OCI-LY3 (cell line): ENCODE results near the gene SFI1.
A peak's percentile ranks its signal among the peaks of the same experiment; 100 is the strongest.

Experiments used
- H2AFZ ChIP-seq: fragments of 200-600, 300-600 bp; shearing (Covaris generic); 2 replicates; pipeline ENCODE4 v1.6.0; 2014; ENCODE audit warnings: antibody characterized with exemption, low read depth, low read length
- H3K27ac ChIP-seq: fragments of 200-600, 300-600 bp; sonication (generic); 2 replicates; pipeline ENCODE4 v1.5.1; 2014; ENCODE audit warnings: mild to moderate bottlenecking, low read length, moderate library complexity, mixed read lengths
- H3K27me3 ChIP-seq: fragments of 200-600, 300-600 bp; sonication (generic); 2 replicates; pipeline ENCODE4 v1.6.1; 2014; ENCODE audit warnings: low read depth, low read length, mixed read lengths
- H3K36me3 ChIP-seq: fragments of 200-600, 300-600 bp; sonication (generic); replicated peaks from 2 replicates; pipeline ENCODE3; 2014; ENCODE audit warnings: low read depth, low read length, mixed read lengths
- H3K4me1 ChIP-seq: fragments of 300-600, 200-600 bp; sonication (generic); 2 replicates; pipeline ENCODE4 v1.6.1; 2014; ENCODE audit warnings: low read length, mixed read lengths
- H3K4me2 ChIP-seq: fragments of 200-600, 300-600 bp; sonication (generic); 2 replicates; pipeline ENCODE4 v1.6.1; 2014; ENCODE audit warnings: low read length, mixed read lengths
- H3K4me3 ChIP-seq: fragments of 300-600, 200-600 bp; sonication (generic); 2 replicates; pipeline ENCODE4 v1.5.1; 2014; ENCODE audit warnings: antibody characterized with exemption, mild to moderate bottlenecking, low read length, moderate library complexity
- H3K79me2 ChIP-seq: fragments of 300-600, 200-600 bp; shearing (Covaris generic); 2 replicates; pipeline ENCODE4 v1.6.1; 2014; ENCODE audit warnings: mild to moderate bottlenecking, low read length, mixed read lengths
- H3K9ac ChIP-seq: fragments of 300-600, 200-600 bp; shearing (Covaris generic); 2 replicates; pipeline ENCODE4 v1.6.0; 2014; ENCODE audit warnings: mild to moderate bottlenecking, low read length, moderate library complexity
- H3K9me3 ChIP-seq: fragments of 200-600, 300-600 bp; shearing (Covaris generic); 2 replicates; pipeline ENCODE4 v1.6.1; 2014; ENCODE audit warnings: low read length, mixed read lengths; ENCODE audit not compliant: insufficient read depth
- H4K20me1 ChIP-seq: fragments of 200-600, 300-600 bp; sonication (generic); 2 replicates; pipeline ENCODE4 v1.6.1; 2016; ENCODE audit warnings: low read length, mixed read lengths; ENCODE audit not compliant: insufficient read depth
- CTCF ChIP-seq: fragments of 200-600, 300-600 bp; sonication (generic); IDR thresholded peaks from 2 replicates; pipeline ENCODE4 v1.5.1; 2014; ENCODE audit warnings: antibody characterized with exemption, low read length, low read depth
- EZH2phosphoT487 ChIP-seq: fragments of 200-600 bp; shearing (Covaris generic); IDR thresholded peaks from 2 replicates; pipeline ENCODE4 v1.6.1; 2018; ENCODE audit warnings: antibody characterized with exemption, mixed run types, low read depth

The SFI1 gene

GRCh38 chr22:31578171-31578570, 81.8 kb downstream of the SFI1 start:
- H3K9ac ChIP-seq = no peak overlapping the region
- H4K20me1 ChIP-seq = no peaks in the 10 kb centered on the region
- no peak overlapping the region for H2AFZ ChIP-seq
- peaks cover 33% of the 10 kb centered on the region for H3K36me3 ChIP-seq
- TF ChIP-seq EZH2phosphoT487 (no peak), CTCF (no peak)
- no peaks in the 10 kb centered on the region for H3K79me2 ChIP-seq
- H3K4me2 ChIP-seq = no peak overlapping the region
- no peak overlapping the region for H3K27ac ChIP-seq
- H3K9me3 ChIP-seq = no peaks in the 10 kb centered on the region
- no peaks in the 10 kb centered on the region for H3K27me3 ChIP-seq
- peaks cover 15% of the 10 kb centered on the region for H3K4me1 ChIP-seq
- no peak overlapping the region for H3K4me3 ChIP-seq

GRCh38 chr22:31579835-31580242, 83.5 kb downstream of the SFI1 start:
- Histone ChIP-seq H4K20me1 (no peaks in the 10 kb centered on the region), H3K36me3 (peaks cover 45% of the 10 kb centered on the region), H3K4me2 (no peak overlapping the region), H3K9me3 (no peaks in the 10 kb centered on the region), H3K27me3 (no peaks in the 10 kb centered on the region), H3K4me3 (no peak overlapping the region), H3K4me1 (peaks cover 31% of the 10 kb centered on the region), H3K9ac (no peak overlapping the region), H3K79me2 (no peaks in the 10 kb centered on the region), H3K27ac (peak overlapping the region; percentile 10; the same call in 1 of the 2 replicates), H2AFZ (no peak overlapping the region)
- TF ChIP-seq EZH2phosphoT487 (no peak), CTCF (no peak)

- Histone ChIP-seq H3K9ac (peak overlapping the region; percentile 10; the same call in 1 of the 2 replicates), H3K9me3 (no peaks in the 10 kb centered on the region), H2AFZ (no peak overlapping the region), H3K79me2 (no peaks in the 10 kb centered on the region), H3K36me3 (peaks cover 69% of the 10 kb centered on the region), H3K4me3 (no peak overlapping the region), H3K27ac (no peak overlapping the region), H3K4me1 (peaks cover 57% of the 10 kb centered on the region), H3K4me2 (peak overlapping the region; percentile 83), H3K27me3 (no peaks in the 10 kb centered on the region), H4K20me1 (no peaks in the 10 kb centered on the region)
- TF ChIP-seq CTCF = no peak
- no peak for TF ChIP-seq EZH2phosphoT487
Observed at GRCh38 chr22:31583861-31584485, 87.6 kb downstream of the SFI1 start.

- Histone ChIP-seq H3K27ac (no peak overlapping the region), H3K36me3 (peaks cover 75% of the 10 kb centered on the region), H3K4me3 (no peak overlapping the region), H3K4me2 (no peak overlapping the region), H3K79me2 (no peaks in the 10 kb centered on the region), H2AFZ (no peak overlapping the region), H4K20me1 (no peaks in the 10 kb centered on the region), H3K4me1 (peaks cover 58% of the 10 kb centered on the region), H3K27me3 (no peaks in the 10 kb centered on the region), H3K9ac (no peak overlapping the region), H3K9me3 (no peaks in the 10 kb centered on the region)
- TF ChIP-seq CTCF = no peak
- TF ChIP-seq EZH2phosphoT487 = no peak
Observed at GRCh38 chr22:31584804-31585160, 88.4 kb downstream of the SFI1 start.
